ACHN (cell line): ENCODE data around the gene RAB27A.
"Not testable (repeated sequence)": the region's sequence is repeated elsewhere in the genome, so short reads cannot be mapped to it uniquely, and the experiment has no call there.

Experiments
- DNase-seq: peaks from one replicate; pipeline ENCODE4 v3.0.0-alpha.2; 2015
- in situ Hi-C: cut with HindIII; loops from 2 replicates; pipeline ENCODE4 v1.10.0; 2017; ENCODE audit warnings: low sequenced_read_pairs, low pct_ligation_motif_present, low pct_unique_long_range_greater_than_20kb

RAB27A gene

GRCh38 chr15:55255714-55256113 lies 33.9 kb downstream of the RAB27A start:
- in situ Hi-C loops, result no loop called here
- no peak for DNase-seq

DNA sequence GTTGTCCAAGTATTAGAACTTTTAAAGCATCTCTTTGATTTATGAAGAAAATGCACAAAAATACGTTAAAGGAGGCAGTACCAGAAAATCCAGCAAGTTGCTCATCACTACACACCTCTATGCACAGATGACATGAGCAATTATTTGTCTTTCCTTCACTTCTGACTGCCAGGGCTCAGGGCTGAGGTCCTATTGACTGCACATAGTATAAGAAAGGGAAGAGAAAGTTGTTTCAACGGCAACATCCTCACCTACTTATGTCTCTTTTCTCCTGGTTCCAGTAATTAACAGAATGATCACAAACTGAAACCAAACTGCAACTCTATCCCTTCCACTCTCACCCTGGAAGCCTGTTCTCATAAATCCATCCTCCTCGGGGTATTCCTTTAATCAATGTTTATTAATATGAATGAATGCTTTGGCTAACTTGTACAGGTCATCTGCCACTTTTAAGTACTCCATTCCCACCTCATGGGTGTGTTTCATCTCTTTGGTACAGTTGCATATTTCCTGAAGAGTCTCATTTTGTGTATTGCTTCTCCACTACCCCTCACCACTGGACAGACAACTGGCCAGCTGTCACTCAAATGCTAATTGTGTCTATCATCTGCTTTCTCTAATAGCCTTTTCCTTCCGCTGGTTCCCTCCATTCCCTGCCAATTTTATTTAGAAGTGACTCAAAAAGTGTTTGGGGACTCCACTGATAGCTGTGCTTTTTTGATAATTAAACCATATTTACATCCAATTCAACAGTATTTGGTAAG lies 34.5 kb downstream of the RAB27A start:
- in situ Hi-C loops, result no loop called here
- no peak for DNase-seq

- in situ Hi-C loops, result no loop called here
- DNase-seq, result no peak
Measured at GRCh38 chr15:55253580-55253979, 36.0 kb downstream of the RAB27A start.

DNA sequence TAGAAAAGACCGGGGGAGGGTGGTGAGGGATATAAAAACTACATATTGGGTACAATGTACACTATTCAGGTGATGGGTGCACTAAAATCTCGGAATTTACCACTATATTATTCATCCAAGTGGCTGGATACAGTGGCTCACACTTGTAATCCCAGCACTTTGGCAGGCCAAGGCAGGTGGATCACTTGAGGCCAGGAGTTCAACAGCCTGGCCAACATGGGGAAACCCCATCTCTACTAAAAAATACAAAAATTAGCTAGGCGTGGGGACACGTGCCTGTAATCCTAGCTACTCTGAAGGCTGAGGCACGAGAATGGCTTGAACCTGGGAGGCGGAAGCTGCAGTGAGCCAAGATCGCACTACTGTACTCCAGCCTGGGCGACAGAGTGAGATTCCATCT lies 37.4 kb downstream of the RAB27A start:
- DNase-seq, in situ Hi-C loops: not testable (repeated sequence)

DNA sequence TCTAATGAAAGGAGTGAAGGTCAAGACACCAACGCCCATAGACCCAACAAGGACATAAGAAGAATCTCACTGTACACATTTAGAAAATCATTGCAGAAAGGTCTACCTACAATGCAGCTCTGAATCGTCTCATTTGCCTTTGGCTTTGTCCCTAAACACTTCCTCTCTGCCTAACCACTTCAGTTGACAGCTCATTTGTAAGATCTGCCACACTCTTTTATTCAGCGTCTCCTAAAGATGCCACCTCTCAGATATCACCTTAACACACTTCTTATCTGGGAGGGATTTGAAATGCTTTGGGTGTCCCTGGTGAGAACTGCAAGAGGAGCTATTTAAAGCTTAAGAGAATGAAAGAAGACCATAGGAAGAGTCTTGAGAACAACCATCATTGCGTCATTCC lies 38.7 kb downstream of the RAB27A start:
- DNase-seq, result no peak
- in situ Hi-C loops, result no loop called here

DNA sequence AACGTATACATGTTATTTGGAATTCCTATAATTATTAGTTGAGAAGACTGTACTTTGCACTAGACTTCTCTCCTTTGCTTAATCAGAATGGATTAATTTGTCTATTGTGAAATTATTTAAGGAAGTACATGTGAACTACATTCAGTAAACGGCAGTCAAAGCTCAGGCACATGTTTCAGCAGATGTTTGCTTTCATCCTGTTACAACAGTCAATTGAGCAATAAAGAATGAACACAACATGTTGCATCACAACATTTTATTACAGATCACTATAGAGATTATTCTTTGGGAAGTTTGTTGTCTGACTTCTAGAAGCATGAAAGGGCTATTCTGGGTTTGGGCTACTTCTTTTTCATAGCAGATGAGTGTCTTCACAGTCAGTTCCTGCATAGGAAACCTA lies 39.2 kb downstream of the RAB27A start:
- no peak for DNase-seq
- in situ Hi-C loops, result no loop called here

DNA sequence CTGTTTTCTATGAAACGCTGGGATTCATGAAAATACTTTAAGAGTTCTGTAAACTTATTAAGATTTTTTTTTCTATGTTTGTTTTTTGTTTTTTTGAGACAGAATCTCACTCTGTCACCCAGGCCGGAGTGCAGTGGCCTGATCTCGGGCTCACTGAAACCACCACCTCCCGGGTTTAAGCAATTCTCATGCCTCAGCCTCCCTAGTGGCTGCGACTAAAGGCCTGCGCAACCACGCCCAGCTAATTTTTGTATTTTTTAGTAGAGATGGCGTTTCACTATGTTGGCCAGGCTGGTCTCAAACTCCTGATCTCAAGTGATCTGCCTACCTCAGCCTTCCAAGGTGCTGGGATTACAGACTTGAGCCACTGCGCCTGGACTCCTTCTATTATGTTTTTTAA lies 39.7 kb downstream of the RAB27A start:
- in situ Hi-C loops, DNase-seq: not testable (repeated sequence)

GRCh38 chr15:55248895-55249294 lies 40.7 kb downstream of the RAB27A start:
- in situ Hi-C loops, result no loop called here
- DNase-seq, result no peak

GRCh38 chr15:55247766-55248427 lies 41.7 kb downstream of the RAB27A start:
- in situ Hi-C loops, result no loop called here

DNA sequence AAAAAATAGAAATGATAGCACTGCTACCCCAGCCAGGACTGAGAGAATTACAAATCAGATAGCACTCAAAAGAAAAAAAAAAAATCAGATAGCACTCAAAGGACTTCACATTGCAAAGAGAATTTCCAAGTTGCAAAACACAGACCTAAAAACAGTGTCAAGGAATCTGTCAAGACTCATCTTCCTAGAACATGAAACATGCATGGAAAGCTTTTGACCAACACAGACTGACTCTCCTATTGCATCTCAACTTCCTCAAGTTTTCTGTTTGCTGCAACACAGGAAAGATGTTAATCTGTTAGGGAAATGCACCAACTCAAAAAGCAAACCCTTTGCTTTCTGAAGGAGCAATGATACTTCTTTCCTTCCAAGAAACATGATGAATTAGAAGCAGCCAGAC lies 42.3 kb downstream of the RAB27A start:
- DNase-seq, result no peak
- in situ Hi-C loops, result no loop called here

More at GRCh38 chr15:55247766-55248427, 41.7 kb downstream of the RAB27A start:
- no peak for DNase-seq

- in situ Hi-C loops, result no loop called here
- no peak for DNase-seq
Measured at GRCh38 chr15:55246567-55246966, 43.0 kb downstream of the RAB27A start.

DNA sequence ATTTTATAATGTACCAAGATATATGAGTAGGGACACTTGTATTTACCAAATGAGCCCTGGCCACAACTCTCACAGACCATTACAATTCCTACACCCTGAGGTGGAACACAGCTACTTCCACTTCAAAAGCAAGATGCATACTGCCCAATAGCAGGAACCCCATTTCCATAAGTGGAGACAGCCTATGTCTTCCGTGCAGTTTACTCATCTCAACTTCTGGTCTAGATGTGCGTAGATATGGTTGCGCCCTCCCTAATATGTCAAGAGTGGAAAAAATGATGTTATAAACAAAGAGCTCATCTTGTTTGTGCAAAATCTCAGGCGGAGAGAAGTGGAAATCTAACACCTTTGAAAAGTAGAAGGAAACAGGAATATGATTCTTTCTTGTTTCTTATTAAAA lies 44.6 kb downstream of the RAB27A start:
- no peak for DNase-seq
- in situ Hi-C loops, result no loop called here

DNA sequence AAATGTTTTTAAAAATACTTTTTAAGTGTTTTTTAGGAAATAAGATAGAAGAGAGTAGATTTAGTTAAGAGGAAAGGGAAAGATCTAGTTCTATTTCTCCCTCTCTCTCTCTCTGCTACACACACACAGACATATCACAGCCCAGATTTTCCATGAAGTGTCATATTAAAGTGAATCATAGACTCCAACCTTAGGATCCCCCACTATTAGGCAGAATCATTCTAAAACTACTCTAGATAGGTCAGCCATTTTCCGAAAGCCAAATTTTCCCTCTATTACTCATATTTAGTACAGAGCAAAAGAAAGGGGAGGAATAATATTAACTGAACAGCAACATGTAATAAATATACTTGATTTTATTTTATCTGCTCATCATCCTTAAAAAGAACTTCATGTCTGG lies 47.7 kb downstream of the RAB27A start:
- DNase-seq, result no peak
- in situ Hi-C loops, result no loop called here

- in situ Hi-C loops, result no loop called here
- no peak for DNase-seq
Measured at GRCh38 chr15:55241186-55241585, 48.4 kb downstream of the RAB27A start.

GRCh38 chr15:55240125-55240760 lies 49.4 kb downstream of the RAB27A start:
- DNase-seq, result no peak
- in situ Hi-C loops, result no loop called here

DNA sequence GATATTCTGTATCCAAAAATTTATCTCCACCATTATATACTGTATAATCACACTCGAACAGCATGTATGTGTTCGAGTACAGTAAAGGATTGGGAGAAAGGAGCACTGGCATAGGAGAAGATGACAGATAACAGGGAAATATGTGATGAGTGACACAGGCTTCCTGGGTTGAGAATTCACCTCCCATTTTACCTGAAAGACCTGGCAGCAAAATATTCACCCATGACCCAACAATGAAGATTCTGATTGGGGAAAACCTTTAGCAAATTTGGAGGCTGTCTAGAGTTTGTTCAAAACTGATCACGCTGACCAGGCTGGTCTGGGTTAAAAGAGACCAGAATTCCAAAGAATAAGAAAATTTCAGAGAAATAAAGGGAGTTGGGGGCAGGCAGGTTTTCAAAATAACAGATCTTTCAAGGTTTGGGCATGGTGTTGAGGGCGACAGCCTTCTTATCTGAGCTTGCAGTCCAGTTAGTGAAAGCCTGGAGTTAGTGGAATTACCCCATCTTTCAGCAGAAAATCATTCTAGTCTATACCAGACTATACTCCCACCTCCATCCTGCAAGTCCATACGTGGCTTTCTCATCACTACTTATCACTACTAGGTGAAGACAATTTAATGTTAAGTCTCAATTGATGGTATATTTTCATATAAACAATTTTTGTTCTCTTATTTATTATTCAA lies 50.0 kb downstream of the RAB27A start:
- in situ Hi-C loops, result no loop called here
- DNase-seq, result no peak

GRCh38 chr15:55238877-55239276 lies 50.7 kb downstream of the RAB27A start:
- no peak for DNase-seq

GRCh38 chr15:55237219-55238130 lies 52.1 kb downstream of the RAB27A start:
- DNase-seq, result no peak
- in situ Hi-C loops, result no loop called here

More at GRCh38 chr15:55238877-55239276, 50.7 kb downstream of the RAB27A start:
- in situ Hi-C loops, result no loop called here
